Hindlimb muscle (tissue), 1 donor: ENCODE results near the gene ALOXE3. TPM values are rescaled to one million over a fixed set of nuclear protein-coding genes. Genes with fewer than 3 reads are reported as not detected.

ENCODE experiments used
- DNase-seq: peaks from one replicate; pipeline ENCODE4 v3.0.0-alpha.2; 2013
- polyA plus RNA-seq: library from polyadenylated mRNA; unstranded; fragments of 120-200 nt; gene quantifications from one replicate; pipeline ENCODE4 v1.2.1, GENCODE V29; 2013; ENCODE audit not compliant: insufficient read length

The ALOXE3 gene
- polyA plus RNA-seq, 1 donor: not detected

DNA sequence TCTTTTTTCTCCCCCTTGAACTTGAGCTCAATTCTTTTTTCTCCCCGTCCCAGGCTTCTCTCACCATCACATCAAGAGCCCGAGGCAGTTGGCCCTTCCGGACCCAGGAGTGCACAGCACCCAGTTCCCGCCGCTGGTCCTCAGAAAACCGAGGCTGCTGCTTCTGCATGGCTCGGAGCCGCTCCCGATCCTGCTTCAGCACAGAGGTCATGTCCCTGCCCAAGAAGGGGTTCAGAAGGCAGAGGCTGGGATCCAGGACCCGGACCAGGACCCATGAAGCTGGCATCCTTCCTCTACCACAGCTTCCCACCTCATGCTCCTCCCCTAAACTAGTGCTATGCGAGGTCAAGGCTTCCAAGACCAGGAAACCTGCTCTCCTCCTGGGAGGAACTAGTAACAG, 23.4 kb upstream of the ALOXE3 start:
- DNase-seq: no peak

DNA sequence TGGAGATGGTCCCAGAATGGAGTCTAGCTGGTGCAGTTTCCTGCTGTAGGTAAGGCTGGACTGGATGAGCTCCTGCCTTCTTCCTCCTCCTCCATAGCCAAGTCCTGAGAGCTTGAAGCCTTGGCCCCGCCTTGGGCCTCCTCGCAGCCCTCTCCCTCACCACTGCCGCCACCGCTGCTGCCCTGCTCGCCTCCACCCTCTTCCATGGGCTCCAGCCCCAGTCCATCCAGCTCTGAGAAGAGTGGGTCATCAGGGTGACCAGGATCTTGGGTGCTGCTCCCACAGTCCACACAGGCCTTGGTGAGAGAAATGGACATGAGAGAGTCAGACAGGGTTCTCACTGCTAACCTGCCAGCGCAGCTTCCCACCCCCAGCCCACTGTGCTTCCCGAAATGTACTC, 22.7 kb upstream of the ALOXE3 start:
- no peak for DNase-seq

DNA sequence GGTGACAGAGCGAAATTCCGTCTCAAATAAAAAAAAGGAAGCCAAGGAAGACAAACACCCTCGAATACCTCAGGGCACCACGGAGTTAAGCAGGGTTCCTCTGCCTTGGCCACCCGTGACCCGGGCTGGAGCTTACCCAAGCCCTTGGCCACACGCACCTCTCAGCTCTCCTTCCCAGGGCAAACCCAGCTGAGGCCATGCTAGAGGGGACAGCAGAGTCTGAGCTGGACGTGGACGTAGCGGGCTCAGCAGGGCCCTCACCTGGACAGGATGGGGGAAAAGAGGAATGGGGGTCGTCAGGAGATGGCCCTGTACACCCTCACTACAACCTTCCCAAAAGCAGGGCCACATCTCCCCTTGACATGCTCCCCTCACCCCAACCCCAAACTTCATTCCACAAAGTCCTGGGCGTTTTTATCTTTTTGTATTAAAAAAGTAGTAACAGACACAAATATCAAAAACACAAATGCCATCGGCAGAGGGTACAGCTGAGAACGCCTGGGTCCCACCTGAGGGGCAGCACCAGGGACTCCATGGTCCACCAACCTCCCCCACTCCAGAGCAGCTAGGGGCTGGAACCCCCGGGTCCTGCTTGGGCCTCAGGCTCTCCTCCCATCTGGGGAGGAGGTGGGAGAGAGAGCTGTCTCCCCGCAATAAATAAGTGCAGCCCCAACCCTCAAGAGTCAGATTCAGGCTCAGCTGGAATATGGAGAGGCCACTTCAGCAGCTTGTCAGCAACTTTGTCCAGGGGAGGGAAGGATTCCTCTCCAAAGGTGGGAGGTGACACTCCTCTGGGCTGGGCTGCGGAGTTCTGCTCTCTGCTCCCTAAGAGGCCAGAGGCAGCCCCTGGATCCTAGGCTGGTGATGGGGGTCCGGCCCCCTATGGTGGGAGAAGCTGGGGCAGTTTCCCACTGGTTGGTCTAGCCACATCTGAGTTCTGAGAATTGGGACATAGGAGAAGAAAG, 22.0 kb upstream of the ALOXE3 start:
- DNase-seq: no peak

DNA sequence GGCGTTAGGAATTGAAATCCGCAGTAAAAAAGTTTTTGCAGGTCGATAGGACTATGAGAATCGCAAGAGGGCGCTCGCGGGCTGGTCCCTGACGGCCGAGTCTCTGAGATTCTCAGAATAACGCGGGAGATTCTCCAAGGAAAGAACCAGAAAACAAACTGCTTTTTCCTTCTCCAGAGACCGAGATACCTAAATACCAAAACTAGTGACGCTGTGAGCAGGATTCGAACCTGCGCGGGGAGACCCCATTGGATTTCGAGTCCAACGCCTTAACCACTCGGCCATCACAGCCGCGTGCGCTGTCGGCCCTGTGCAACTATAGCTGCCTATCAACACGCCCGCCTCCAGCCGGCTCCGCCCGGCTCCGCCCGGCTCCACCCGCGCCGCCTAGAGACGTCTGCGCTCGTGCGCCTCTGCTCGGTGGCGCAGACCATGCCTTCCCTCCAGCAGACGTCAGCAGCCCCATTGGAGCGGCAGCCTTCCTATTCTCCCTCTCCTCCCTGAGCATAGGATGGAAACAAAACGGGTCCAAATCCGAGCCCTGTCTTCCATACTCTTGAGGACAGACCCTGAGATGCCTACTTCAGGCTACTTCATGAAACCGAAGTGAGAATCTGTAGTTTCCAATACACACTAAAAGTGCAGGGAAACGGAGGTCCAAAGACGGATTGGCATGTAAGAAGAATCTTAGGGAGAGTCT, 20.5 kb upstream of the ALOXE3 start:
- peak; percentile 95 for DNase-seq

DNA sequence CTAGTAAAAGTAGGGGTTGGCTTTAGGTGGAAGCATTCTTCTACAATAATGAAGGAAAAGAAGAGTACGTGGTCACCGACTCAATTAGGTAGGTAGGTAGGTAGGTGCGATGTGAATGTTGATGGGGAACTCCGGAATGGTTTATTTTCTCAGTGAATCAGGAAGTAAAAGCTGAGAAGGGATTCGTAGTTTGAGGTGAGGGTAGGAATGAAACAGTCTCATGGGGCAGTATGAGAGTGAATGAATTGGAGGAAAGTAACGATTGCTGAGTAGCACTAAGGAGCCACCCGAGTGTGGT, 20.0 kb upstream of the ALOXE3 start:
- DNase-seq: no peak

DNA sequence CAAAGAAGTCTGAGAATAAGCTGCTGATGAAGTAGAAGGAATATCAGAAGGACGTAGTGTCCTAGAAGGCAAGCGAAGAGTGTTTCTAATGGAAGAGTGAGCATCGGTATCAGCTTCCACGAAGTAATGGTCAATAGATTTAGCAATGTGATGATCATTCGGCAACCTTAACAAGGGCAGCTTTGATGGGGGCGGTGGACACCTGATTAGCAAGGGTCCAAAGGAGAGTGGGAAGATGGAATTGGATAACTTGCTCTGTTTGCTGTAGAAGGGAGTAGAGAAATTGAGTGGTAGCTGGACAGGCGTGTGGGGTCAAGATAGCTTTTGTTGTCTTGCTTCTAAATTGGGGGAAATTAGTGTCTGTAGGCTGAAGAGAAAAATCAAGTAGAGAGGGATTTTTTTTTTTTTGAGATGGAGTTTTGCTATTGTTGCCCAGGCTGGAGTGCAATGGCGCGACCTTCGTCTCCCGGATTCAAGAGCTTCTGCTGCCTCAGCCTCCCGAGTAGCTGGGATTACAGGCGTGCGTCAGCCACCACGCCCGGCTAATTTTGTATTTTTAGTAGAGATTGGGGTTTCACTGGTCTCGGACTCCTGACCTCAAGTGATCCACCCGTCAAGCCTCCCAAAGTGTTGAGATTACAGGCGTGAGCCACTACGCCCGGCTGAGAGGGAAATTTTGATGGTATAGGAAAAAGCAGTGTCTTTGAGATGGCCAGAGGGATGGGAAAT, 19.5 kb upstream of the ALOXE3 start:
- no peak for DNase-seq

DNA sequence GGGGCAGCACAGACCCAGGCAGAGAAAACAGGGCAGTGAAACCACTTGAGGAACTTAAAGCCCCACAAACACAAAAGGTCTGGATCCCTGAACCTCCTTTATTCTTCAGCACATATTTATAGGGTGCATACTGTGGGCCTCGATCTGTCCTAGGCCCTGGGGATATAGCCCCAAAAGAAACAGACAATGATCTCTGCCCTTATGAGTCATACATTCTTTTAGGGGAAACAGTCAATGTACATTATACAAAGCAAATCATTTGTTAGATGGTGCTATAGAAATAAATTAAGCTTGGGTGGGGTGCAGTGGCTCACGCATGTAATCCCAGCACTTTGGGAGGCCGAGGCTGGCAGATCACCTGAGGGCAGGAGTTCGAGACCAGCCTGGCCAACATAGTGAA, 15.6 kb upstream of the ALOXE3 start:
- no peak for DNase-seq

DNA sequence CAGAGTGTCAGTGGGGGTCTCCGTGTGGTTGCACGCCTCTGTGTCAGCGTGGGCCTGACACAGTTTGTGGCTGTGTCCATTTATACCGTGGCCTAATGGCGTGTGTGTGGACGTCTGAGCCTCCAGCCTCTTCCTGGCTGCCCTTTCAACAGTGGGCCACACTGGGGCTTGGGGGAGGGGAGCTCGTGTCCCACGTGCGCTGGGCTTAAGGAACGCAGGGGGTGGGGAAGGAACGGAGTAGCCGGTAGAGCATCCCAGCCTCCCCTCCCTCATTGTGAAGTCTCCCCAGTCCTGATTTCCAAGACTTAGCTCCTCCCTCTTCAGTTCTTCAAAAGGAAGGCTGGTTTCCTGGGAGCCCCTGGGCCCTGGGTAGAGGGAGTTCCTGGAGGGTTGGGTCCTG, 15.1 kb upstream of the ALOXE3 start:
- no peak for DNase-seq

DNA sequence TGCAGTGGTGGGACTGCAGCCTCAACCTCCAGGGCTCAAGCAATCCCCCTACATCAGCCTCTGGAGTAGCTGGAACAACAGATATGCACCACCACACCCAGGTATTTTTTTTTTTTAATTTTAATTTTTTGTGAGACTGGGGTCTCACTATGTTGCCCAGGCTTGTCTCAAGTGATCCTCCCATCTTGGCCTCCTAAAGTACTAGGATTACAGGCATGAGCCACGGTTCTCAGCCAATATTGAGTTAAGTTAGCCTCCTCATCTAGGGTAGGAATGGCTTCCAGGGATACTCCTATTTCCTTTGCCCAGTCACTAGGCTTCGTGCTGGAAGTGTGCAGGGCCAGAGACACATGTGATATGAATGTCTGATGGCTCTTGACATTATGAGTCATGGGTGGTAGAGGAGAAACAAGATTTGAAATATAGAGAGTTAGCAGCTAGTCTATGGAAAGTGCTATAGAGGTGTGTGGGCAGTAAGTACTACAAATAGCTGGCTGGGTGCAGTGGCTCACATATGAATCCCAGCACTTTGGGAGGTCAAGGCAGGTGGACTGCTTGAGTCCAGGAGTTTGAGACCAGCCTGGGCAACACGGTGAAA, 13.6 kb upstream of the ALOXE3 start:
- no peak for DNase-seq

DNA sequence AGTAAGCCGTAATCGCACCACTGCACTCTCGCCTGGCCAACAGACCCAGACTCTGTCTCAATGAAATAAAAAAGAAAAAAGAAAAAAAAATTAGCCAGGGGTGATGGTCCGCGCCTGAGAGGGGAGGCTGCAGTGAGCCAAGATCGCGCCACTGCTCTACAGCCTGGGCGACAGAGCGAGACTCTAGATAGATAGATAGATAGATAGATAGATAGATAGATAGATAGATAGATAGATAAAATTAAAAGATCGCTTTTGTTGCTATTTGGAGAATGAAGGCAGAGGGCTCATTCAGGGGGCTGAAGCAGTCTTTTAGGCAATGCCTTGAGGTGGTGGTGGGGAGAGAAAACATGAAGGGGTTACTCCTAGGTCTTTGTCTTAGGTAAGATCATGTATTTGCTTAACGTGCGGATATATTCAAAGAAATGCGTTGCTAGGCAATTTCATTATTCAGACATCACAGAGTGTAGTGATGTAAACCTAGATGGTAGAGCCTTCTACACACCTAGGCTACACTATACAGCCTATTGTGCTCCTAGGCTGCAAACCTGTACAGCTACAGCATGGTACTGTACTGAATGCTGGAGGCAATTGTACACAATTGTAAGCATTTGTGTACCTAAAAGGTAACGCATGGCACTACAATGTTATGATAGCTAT, 9.9 kb upstream of the ALOXE3 start:
- no peak for DNase-seq

DNA sequence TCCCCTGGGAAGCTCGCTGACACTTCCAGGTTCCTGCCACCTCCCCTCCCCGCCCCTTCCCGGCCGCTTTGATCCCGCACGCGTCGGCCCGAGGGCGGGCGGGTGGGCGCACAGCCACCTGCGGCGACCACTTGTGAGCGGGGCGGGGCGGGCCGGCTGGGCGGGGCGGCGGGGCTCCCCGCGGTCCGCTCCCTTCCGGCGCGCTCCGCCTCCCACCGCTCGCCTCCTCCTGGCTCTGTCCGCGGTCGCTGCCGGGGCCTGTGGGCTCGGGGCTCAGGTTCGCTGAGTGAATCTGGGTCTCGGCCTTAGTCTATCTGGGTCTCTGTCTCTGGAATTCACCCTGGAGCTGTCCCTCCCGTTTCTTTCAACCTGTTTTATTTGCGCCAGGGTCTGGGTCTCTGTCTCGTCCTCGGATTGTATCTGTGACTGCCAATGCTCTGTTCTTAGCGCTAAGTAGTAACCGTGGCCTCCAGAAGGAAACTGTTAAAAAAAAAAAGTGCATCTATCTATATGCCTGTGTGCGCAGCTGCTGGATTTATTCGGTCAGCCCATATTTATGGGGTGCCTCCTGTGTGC, 8.3 kb upstream of the ALOXE3 start:
- DNase-seq: no peak

DNA sequence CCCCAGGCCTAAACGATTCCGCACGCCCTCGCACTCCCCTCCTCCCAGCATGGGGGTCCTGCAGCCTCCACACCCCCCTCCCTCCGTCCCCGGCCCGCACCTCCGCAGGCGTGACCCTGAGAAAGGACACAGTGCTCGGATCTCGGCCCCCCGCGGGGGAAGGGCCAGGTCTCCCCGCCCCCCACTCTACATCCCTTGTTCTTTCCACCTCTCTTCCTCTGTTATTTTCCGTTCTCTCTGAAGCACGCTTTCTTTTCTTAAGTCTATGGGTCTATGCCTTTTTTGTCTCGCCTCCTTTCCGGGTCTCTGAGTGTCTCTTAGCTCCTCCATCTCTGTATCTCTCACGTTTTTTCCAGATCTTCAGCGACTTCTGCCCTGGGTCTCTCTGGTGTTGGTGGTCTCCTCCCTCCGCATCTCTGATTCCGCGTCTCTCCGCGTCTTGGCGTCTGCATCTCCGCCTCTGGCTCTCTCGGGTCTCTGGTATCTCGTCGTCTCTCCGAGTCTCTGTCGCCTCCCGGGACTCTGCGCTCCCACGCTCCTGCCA, 7.7 kb upstream of the ALOXE3 start:
- no peak for DNase-seq

DNA sequence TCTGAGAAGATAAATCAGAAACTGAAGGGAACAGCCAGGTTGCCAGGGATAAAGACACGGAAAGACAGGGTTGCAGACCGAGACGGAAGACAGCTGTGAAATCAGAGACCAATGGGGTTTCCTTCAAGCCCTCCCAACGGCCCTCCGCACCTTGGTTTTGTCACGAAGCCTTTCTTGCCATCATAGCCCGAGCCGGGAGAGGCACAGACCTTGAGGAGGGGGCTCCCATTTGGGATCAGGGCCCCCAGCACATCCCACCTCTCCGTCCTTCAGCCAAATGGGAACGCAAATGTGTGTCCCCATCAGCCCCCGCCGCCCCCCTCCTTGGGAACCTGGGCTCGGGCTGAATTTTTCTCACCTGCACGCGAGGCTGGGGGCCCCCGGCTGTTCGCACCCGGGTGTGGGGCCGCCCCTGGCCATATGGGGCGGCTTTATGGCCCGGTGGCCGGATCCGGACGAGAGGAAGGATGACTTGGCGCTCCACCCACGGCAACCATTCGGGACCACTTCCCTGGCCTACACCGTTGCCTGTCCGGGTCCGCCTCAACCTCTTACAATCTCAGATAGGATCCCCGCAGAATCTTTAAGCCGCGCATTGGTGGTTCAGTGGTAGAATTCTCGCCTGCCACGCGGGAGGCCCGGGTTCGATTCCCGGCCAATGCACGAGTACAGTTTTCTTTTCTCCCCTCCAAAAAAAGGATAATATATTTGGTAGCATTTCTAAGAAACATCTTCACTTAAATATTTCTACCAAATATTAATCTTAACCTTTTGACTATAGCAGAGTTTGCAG, 7.0 kb upstream of the ALOXE3 start:
- DNase-seq: peak; percentile 86

DNA sequence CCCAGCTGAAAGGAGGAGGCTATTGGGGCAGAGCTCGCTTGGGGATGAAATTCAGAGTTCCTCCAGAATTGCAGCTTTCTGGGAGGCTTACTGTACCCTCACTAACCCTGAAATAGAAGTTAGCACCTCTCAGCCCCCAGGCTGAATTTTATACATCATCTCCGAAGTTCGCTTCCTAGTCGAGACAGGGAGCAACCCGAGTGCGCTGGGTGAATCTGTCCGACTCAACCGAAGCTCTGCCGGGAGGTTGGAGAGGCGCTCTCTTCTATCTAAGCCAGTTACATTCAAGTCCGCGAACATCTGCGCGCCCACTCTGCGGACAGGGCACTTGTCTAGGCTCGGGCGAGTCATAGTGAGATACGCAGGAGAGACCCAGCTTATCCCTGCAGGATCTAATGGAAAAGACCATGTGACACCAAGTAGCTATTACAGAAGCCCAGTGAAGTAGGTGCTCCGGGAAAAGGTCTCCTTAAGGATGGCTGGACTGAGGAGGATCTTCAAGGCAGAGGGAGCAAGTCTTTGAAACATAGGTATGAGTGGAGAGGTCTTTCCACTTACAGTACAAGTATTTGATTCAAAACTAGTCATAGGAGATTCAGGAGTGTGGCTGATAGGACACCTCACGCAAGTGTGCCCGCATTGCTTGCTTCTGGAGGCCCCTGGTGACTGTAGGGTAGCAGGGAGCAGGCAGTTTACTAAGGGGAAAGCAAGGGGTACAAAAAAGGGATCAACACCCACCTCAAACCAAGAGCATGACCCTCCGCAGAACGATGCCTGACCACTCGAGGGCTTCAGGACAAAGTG, 6.2 kb upstream of the ALOXE3 start:
- no peak for DNase-seq

DNA sequence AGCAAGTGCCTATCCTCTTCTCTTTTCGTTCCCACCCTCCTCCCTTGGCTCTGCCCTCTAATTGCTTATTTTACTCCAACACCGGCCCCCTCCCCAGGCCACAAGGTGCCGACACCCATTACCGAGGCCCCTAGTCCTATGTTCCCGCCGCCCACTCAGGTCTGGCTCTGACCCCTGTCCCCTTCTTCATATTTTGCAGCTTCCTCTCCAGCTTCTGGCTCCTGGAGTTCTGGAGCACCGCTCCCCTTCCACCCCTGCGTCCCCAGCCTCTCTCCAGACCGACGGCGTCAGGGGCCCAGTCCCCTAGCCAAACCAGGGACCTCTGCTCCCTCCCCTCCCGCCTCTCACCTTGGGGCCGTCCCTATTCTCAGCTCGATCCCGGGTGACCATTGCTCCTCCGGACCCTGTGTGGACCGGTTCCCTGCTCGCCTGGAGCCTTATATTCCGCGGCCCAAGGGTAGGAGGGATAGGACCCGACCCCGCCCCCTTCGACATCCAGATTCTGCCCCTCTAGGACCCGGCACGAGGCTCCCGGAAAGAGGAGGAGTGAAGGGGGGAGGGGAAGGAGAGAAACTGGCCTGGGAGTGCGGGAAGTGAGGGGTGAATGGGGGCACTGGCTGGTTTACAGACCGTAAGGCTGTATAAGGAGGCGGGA, 5.5 kb upstream of the ALOXE3 start, which contains the start of gene HES7:
Gene HES7 (minus strand): TSS at position 412 of the 655 bp plus-strand sequence. CDS start 22 bp downstream, at position 390.
- DNase-seq: no peak

DNA sequence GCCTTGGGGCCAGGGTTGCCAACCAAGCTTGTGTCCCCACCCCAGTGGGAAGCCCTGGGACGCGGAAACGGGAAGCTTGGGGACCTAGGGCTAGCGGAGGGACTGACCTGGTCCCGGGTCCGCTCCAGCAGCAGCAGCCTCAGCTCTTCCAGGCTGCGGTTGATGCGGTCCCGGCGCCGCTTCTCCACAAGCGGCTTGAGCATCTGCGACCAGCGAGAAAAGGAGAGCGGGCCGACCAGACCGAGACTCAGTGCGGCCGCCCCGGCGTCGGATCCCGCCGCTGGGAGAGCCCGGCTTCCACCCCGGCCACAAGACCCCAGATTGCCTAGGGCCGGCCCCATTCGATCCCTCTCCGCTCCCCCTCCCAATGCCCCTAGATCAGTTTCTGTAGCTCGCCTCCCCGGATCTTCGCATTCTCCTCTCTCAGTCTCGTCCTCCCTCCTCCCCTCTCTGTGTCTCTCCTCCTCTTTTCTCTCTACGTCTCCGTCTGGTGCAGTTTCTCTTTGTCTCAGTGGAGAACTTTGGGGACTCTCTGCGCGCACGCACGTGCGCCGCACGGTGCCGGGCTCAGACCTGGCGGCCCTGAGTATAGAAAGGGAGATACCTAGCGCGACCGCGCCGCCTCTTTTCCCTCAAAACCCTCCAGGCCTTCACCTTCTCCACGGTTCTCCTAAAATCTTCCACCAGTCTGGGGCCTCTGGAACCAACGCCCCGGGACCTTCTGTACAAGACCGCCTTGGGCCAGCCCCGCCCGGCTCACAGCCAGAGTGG, 4.8 kb upstream of the ALOXE3 start:
- DNase-seq: no peak

DNA sequence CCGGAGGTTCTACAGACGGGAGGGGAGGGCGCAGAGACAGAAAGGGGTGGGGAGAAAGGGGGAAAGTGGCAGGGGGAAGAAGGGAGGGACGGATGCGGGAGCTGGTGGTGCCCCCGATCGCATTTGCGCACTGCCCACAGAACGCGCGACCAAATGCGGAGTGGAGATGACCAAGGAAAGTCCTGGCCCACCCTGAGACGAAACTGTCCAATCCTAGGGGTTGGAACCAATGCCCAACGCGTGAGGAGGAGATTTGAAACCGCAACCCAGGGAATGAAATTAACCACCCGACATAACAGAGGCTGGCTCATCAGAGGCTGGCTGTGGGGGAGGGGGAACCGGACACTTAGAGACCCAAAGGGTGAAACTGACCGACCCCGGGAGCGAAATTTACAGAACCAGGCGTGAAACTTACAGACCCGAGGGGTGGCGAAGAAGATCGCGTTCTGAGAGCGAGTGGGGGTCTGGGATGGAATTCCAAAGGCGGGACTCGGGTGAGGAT, 4.2 kb upstream of the ALOXE3 start:
- DNase-seq: no peak

DNA sequence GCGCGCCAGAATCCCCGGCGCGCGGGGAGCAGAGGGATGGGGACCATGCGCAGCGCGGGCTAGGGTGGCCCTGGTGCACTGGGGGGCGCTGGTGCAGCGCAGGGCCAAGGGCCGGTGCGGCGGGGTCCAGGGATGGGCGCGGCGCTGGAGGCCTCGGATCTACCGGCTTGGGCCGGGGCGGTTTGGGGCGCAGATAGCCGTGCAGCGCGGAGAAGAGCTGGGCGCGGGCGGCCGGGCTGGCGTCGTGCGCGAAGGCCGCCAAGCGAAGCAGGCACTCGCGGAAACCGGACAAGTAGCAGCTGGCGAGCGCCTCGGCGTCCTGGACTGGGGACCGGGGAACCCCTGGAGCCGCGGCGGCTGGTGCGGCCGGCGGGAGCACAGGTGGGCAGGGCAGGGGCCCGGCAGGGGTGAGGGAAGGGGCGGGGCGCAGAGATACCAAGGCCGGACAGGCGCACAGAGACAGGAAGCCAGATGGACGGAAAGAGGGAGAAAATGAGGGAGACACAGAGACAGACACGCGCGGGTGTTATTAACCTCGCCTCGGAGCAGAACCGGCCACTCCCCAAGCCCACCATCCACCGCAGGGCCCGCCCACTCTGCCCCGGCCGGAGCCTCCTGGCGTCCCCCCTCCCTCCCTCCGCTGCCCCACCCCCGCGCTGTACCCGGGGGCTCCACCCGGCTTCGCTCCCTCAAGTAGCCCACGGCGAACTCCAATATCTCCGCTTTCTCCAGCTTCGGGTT, 3.5 kb upstream of the ALOXE3 start:
- DNase-seq: no peak
